ENCODE results near the gene GPR143.

DNA sequence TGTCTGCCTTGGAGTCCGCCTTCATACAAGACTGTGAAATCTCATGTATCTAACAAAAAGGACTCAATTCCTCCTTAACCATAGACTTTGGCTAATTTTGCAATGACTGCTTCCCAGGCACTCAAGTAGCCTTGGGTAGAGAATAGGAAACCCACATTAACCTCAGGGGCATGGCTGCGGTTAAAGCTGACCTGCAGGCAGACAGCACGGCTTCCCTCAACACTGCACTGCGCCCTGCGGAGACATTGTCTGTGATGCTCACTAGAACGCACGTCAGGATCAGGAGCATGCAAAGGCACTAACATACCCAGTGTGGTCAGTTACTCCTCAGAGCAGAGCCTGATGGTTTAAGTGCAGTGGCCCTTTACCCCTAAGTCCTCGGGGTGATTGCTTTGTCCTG, 10.3 kb upstream of the GPR143 start:
- TF ChIP-seq SUZ12 (IDR thresholded peaks at IDR 0.05; ENCODE audit: extremely low read depth, insufficient read depth, insufficient read length) (no peak), ZNF274 (IDR thresholded peaks at IDR 0.05; ENCODE audit: low read depth, low read length) (no peak)
